OCI-LY7 (cell line): ENCODE data around the gene PSMB4. TPM values are rescaled to one million over a fixed set of nuclear protein-coding genes. Genes with fewer than 3 reads are reported as not detected.

ENCODE experiments used
- BruUV-seq: library from RNA; stranded (reverse); fragments of 400-500 nt; replicated peaks from 2 replicates; lab custom pipeline; 2021; lab: Mats Ljungman, UMichigan
- CTCF ChIA-PET: fragments of 300-600 bp; sonication (Branson Sonifier 250); formaldehyde crosslinking; loops from one replicate; lab custom pipeline; 2022; ENCODE audit warnings: antibody characterized with exemption; ENCODE audit not compliant: unreplicated experiment; lab: Charles Lee
- POLR2A ChIA-PET: fragments of 300-600 bp; sonication (Branson Sonifier 250); formaldehyde crosslinking; loops from one replicate; lab custom pipeline; 2022; ENCODE audit warnings: antibody characterized with exemption; lab: Charles Lee
- DNase-seq: peaks from one replicate; pipeline ENCODE4 v3.0.0-alpha.2; 2015; ENCODE audit warnings: low spot score
- H2AFZ ChIP-seq: fragments of 200-600 bp; sonication (generic), shearing (Covaris generic); 2 replicates; pipeline ENCODE4 v1.6.1; 2014; ENCODE audit warnings: mild to moderate bottlenecking, antibody characterized with exemption, low read length, moderate library complexity
- H3K27ac ChIP-seq: fragments of 200-600 bp; sonication (generic); 2 replicates; pipeline ENCODE4 v1.5.1; 2014; ENCODE audit warnings: mixed run types, low read depth, mild to moderate bottlenecking, moderate library complexity, low read length, inconsistent platforms; ENCODE audit not compliant: poor library complexity, severe bottlenecking
- H3K36me3 ChIP-seq: fragments of 200-600 bp; sonication (generic); 2 replicates; pipeline ENCODE4 v1.6.1; 2014; ENCODE audit warnings: mild to moderate bottlenecking, antibody characterized with exemption, low read length, moderate library complexity, mixed read lengths; ENCODE audit not compliant: insufficient read depth
- H3K4me1 ChIP-seq: fragments of 200-600 bp; sonication (generic); 2 replicates; pipeline ENCODE4 v1.5.1; 2014; ENCODE audit warnings: mild to moderate bottlenecking, low read length; ENCODE audit not compliant: insufficient read depth, poor library complexity, severe bottlenecking
- H3K4me2 ChIP-seq: fragments of 200-600 bp; sonication (generic); 2 replicates; pipeline ENCODE4 v1.6.1; 2014; ENCODE audit warnings: mild to moderate bottlenecking, low read length
- H3K4me3 ChIP-seq: fragments of 200-600 bp; sonication (generic); 2 replicates; pipeline ENCODE4 v1.5.1; 2014; ENCODE audit warnings: mild to moderate bottlenecking, low read depth, low read length; ENCODE audit not compliant: poor library complexity, severe bottlenecking
- H3K79me2 ChIP-seq: fragments of 200-600 bp; sonication (generic); 2 replicates; pipeline ENCODE4 v1.6.1; 2016; ENCODE audit warnings: low read depth, mild to moderate bottlenecking, low read length, moderate library complexity, mixed read lengths; ENCODE audit not compliant: insufficient read depth
- H3K9me2 ChIP-seq: fragments of 200-600 bp; sonication (generic); 2 replicates; pipeline ENCODE4 v1.6.1; 2016; ENCODE audit warnings: mild to moderate bottlenecking, low read length, mixed read lengths; ENCODE audit not compliant: insufficient read depth
- H3K9me3 ChIP-seq: fragments of 200-600 bp; sonication (generic); 2 replicates; pipeline ENCODE4 v1.6.1; 2014; ENCODE audit warnings: mild to moderate bottlenecking, mixed run types, low read length, mixed read lengths
- H4K20me1 ChIP-seq: fragments of 200-600 bp; sonication (generic); 2 replicates; pipeline ENCODE4 v1.6.1; 2014; ENCODE audit warnings: mild to moderate bottlenecking, antibody characterized with exemption, low read length, moderate library complexity, mixed read lengths; ENCODE audit not compliant: insufficient read depth
- CTCF ChIP-seq: fragments of 200-600 bp; sonication (generic); conservative IDR thresholded peaks from 2 replicates; pipeline ENCODE4 v1.5.1; 2014; ENCODE audit warnings: mild to moderate bottlenecking, antibody characterized with exemption, low read length, moderate library complexity, mixed read lengths
- EZH2phosphoT487 ChIP-seq: fragments of 200-600 bp; sonication (generic); IDR thresholded peaks from 2 replicates; pipeline ENCODE4 v1.6.1; 2018; ENCODE audit warnings: low read depth, borderline replicate concordance, mild to moderate bottlenecking, mixed run types, antibody characterized with exemption, low read length, moderate library complexity, mixed read lengths
- intact Hi-C: fragments of 100-400 bp; cut with micrococcal nuclease; formaldehyde crosslinking; loops from one replicate; pipeline ENCODE4 v1.10.0; 2022; ENCODE audit not compliant: unreplicated experiment
- total RNA-seq, 2 experiments: library from RNA; depleted of rRNA in 1 of 2; stranded (reverse); fragments of >200 nt in 1 of 2; shearing (Covaris generic) in 1 of 2; gene quantifications; 2 replicates each; pipeline ENCODE4 v1.2.3, GENCODE V29; 2014 to 2022

The PSMB4 gene
- total RNA-seq, 2 experiments from 2014 or later: 242 to 301 TPM

GRCh38 chr1:151369302-151369610 lies 30.1 kb upstream of the PSMB4 start:
- POLR2A ChIA-PET: interaction anchor here (0.7 kb wide), 1 partner anchor 206 kb away, joined by 3 read pairs; no protein-coding TSS in a partner anchor
- Histone ChIP-seq H3K36me3 (no peaks in the 10 kb centered on the region), H3K9me2 (no peaks in the 10 kb centered on the region), H4K20me1 (no peaks in the 10 kb centered on the region), H3K27ac (no peak overlapping the region), H3K4me3 (no peak overlapping the region), H3K4me2 (no peak overlapping the region), H3K79me2 (no peaks in the 10 kb centered on the region), H3K9me3 (no peaks in the 10 kb centered on the region), H3K4me1 (peaks cover 6% of the 10 kb centered on the region), H2AFZ (no peak overlapping the region)
- TF ChIP-seq EZH2phosphoT487: no peak
- no peak for TF ChIP-seq CTCF
- BruUV-seq: no TSS peak
- no peak for DNase-seq
- intact Hi-C loops: no loop called here
- CTCF ChIA-PET: no interaction called here

- CTCF ChIA-PET: no interaction called here
These were observed 29.7 kb upstream of the PSMB4 start for GRCh38 chr1:151369621-151370048.

More at GRCh38 chr1:151369621-151370048, 29.7 kb upstream of the PSMB4 start:
- peaks cover 6% of the 10 kb centered on the region for H3K4me1 ChIP-seq
- H3K4me3 ChIP-seq: no peak overlapping the region
- H3K27ac ChIP-seq: no peak overlapping the region
- intact Hi-C loops: no loop called here
- H4K20me1 ChIP-seq: no peaks in the 10 kb centered on the region
- no TSS peak for BruUV-seq
- H3K79me2 ChIP-seq: no peaks in the 10 kb centered on the region
- no peaks in the 10 kb centered on the region for H3K9me2 ChIP-seq
- no peaks in the 10 kb centered on the region for H3K9me3 ChIP-seq
- DNase-seq: no peak
- no peak overlapping the region for H3K4me2 ChIP-seq
- no peak for TF ChIP-seq EZH2phosphoT487
- no peak for TF ChIP-seq CTCF
- no peaks in the 10 kb centered on the region for H3K36me3 ChIP-seq
- no peak overlapping the region for H2AFZ ChIP-seq
- POLR2A ChIA-PET: interaction anchor here (0.7 kb wide), 1 partner anchor 206 kb away, joined by 3 read pairs; no protein-coding TSS in a partner anchor
